SK-N-SH treated with all-trans-retinoic acid at 6 μM for 48 hours (cell line): ENCODE results near the gene AGTRAP.

Source experiments
- ATAC-seq: fragments of 200-7000 bp; cut with Tn5 transposase; 3 replicates; pipeline ENCODE4 v1.9.1; 2020; ENCODE audit warnings: mild to moderate bottlenecking, moderate library complexity
- ARNTL ChIP-seq: fragments of 450-650 bp; formaldehyde crosslinking; IDR thresholded peaks from 2 replicates; pipeline ENCODE4 v1.5.0; 2020; ENCODE audit warnings: low read depth, mild to moderate bottlenecking, moderate library complexity, borderline replicate concordance
- BACH2 ChIP-seq: fragments of 250-450 bp; sonication (Bioruptor Pico); IDR thresholded peaks from 2 replicates; pipeline ENCODE4 v1.9.0; 2021; ENCODE audit warnings: mild to moderate bottlenecking, borderline replicate concordance
- CREB5 ChIP-seq: fragments of 250-450 bp; sonication (Bioruptor Pico); IDR thresholded peaks from 2 replicates; pipeline ENCODE4 v1.5.1; 2020; ENCODE audit warnings: low read depth, mild to moderate bottlenecking, moderate library complexity
- CSDC2 ChIP-seq: fragments of 250-450 bp; sonication (Bioruptor Pico); IDR thresholded peaks from 2 replicates; pipeline ENCODE4 v1.5.0; 2020; ENCODE audit warnings: mild to moderate bottlenecking, moderate library complexity
- CSRNP3 ChIP-seq: fragments of 250-450 bp; sonication (Bioruptor Pico); IDR thresholded peaks from 2 replicates; pipeline ENCODE4 v1.5.1; 2021; ENCODE audit warnings: mild to moderate bottlenecking, moderate library complexity
- ESRRG ChIP-seq: fragments of 250-450 bp; sonication (Bioruptor Pico); IDR thresholded peaks from 2 replicates; pipeline ENCODE4 v1.6.1; 2021; ENCODE audit warnings: mild to moderate bottlenecking
- GLIS3 ChIP-seq: fragments of 250-450 bp; sonication (Bioruptor Pico); IDR thresholded peaks from 2 replicates; pipeline ENCODE4 v1.5.0; 2020; ENCODE audit warnings: mild to moderate bottlenecking, moderate library complexity
- ISL1 ChIP-seq: fragments of 250-450 bp; sonication (Bioruptor Pico); IDR thresholded peaks from 2 replicates; pipeline ENCODE4 v2.1.2; 2022; ENCODE audit warnings: mild to moderate bottlenecking, moderate library complexity
- PATZ1 ChIP-seq: fragments of 250-450 bp; sonication (Bioruptor Pico); IDR thresholded peaks from 2 replicates; pipeline ENCODE4 v1.8.0; 2020; ENCODE audit warnings: mild to moderate bottlenecking, moderate library complexity, borderline replicate concordance
- RARB ChIP-seq: fragments of 250-450 bp; sonication (Bioruptor Pico); IDR thresholded peaks from 2 replicates; pipeline ENCODE4 v1.8.0; 2021; ENCODE audit warnings: mild to moderate bottlenecking, moderate library complexity
- SNAI2 ChIP-seq: fragments of 250-450 bp; sonication (Bioruptor Pico); IDR thresholded peaks from 2 replicates; pipeline ENCODE4 v1.5.0; 2020; ENCODE audit warnings: mild to moderate bottlenecking, moderate library complexity
- TOX ChIP-seq: fragments of 250-450 bp; sonication (Bioruptor Pico); IDR thresholded peaks from 2 replicates; pipeline ENCODE4 v1.8.0; 2021; ENCODE audit warnings: mild to moderate bottlenecking, moderate library complexity, borderline replicate concordance
- TSHZ2 ChIP-seq: fragments of 250-450 bp; sonication (Bioruptor Pico); IDR thresholded peaks from 2 replicates; pipeline ENCODE4 v1.5.0; 2020; ENCODE audit warnings: mild to moderate bottlenecking, moderate library complexity
- ZC3H10 ChIP-seq: fragments of 250-450 bp; sonication (Bioruptor Pico); IDR thresholded peaks from 2 replicates; pipeline ENCODE4 v1.5.1; 2021; ENCODE audit warnings: mild to moderate bottlenecking, moderate library complexity
- ZFP3 ChIP-seq: fragments of 250-450 bp; sonication (Bioruptor Pico); IDR thresholded peaks from 2 replicates; pipeline ENCODE4 v1.5.0; 2020; ENCODE audit warnings: mild to moderate bottlenecking, moderate library complexity
- ZFP30 ChIP-seq: fragments of 450-650 bp; formaldehyde crosslinking; IDR thresholded peaks from 2 replicates; pipeline ENCODE4 v1.5.0; 2022; ENCODE audit warnings: mild to moderate bottlenecking, moderate library complexity
- ZNF565 ChIP-seq: fragments of 450-650 bp; formaldehyde crosslinking; conservative IDR thresholded peaks from 2 replicates; pipeline ENCODE4 v1.5.0; 2020; ENCODE audit warnings: low read depth, mild to moderate bottlenecking, moderate library complexity
- ZNF70 ChIP-seq: fragments of 450-650 bp; formaldehyde crosslinking; IDR thresholded peaks from 2 replicates; pipeline ENCODE4 v1.5.0; 2020; ENCODE audit warnings: mild to moderate bottlenecking, moderate library complexity
- ZNF8 ChIP-seq: fragments of 450-650 bp; formaldehyde crosslinking; IDR thresholded peaks from 2 replicates; pipeline ENCODE4 v1.5.0; 2020; ENCODE audit warnings: mild to moderate bottlenecking, moderate library complexity

The AGTRAP gene

GRCh38 chr1:11790880-11791715 is 55.2 kb downstream of the AGTRAP start:
- TF ChIP-seq TSHZ2 (CRISPR knock-in tag) (no peak), CSDC2 (CRISPR knock-in tag) (no peak), CSRNP3 (CRISPR knock-in tag) (no peak), TOX (CRISPR knock-in tag) (no peak)
- peak; percentile 54 for ATAC-seq

GRCh38 chr1:11792106-11792505 is 56.2 kb downstream of the AGTRAP start:
- TF ChIP-seq ZFP30 (no peak), TSHZ2 (CRISPR knock-in tag) (no peak), ZNF70 (CRISPR knock-in tag) (no peak), PATZ1 (CRISPR knock-in tag) (no peak), GLIS3 (no peak), CREB5 (no peak), ZNF8 (CRISPR knock-in tag) (no peak), ISL1 (CRISPR knock-in tag) (no peak), ARNTL (no peak), ZC3H10 (no peak), ZNF565 (CRISPR knock-in tag) (no peak), SNAI2 (CRISPR knock-in tag) (no peak), ZFP3 (CRISPR knock-in tag) (no peak), CSRNP3 (CRISPR knock-in tag) (no peak), BACH2 (CRISPR knock-in tag) (no peak), RARB (CRISPR knock-in tag) (no peak), ESRRG (CRISPR knock-in tag) (no peak)
- ATAC-seq: no peak
